HG02970 (cell line): ENCODE results near the gene ST6GAL1.
"Not testable (repeated sequence)": the region's sequence is repeated elsewhere in the genome, so short reads cannot be mapped to it uniquely, and the experiment has no call there.

Experiments
- ATAC-seq: cut with Tn5 transposase; IDR thresholded peaks from one replicate; pipeline ENCODE4 v1.9.1; 2021; ENCODE audit warnings: mild to moderate bottlenecking, moderate library complexity, moderate number of reproducible peaks; ENCODE audit not compliant: unreplicated experiment, low FRiP score

The ST6GAL1 gene

DNA sequence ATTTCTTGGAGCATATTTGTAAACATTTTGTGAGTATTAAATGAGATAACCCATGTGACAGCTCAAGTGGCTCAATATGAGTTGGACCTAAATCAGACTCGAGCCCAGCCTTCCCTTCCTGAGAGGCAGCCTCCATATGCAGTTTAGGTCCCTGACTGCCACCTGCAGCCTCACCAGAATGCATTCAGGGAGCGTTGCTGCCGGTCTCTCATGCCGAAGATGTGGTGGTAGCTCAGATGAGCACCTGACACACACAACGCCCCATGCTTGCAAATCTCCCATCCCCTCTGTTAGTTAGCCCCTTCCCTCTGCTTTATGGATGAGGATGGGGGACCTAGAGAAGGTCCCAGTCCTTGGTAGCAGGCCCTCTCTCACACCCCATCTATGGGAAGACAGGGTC lies 9.2 kb downstream of the ST6GAL1 start:
- ATAC-seq: no peak

DNA sequence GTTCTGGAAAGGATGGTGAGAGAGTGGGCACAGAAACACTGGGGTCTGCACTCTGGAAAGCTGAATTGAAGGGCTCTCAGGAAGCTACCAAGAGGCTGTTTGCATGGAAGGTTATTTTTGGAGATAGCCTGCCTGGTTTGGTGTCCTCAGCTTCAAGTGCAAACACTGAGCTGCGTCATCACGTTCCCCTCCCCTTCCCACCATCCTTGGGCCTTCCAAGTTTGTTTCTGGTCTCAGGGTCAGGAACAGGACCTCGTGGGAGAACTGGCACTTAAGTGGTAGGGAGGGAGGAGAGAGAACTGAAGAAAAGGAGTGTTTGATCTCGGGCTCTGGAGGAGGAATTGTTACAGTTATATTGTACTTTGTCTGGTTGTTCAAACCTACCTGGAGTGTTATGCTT lies 10.6 kb downstream of the ST6GAL1 start:
- ATAC-seq: no peak

DNA sequence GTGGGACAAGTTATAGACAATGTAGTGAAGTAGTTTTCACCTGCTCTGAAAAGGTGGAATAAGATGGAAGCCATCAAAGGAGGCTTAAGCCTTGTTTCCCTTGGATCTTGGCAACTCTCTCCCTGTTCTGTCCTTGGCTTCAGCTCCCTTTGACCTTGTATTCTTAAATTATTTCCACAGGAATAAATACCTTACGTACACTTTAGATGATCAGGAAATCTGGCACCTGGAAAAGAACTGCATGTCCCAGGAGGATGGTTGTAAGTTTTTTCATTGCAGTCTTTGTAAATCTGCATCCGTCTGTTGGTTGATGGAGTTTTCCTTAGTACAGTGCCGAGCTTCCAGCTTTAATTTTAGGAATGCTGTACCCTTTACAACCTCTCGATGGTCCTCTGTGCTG lies 11.8 kb downstream of the ST6GAL1 start:
- no peak for ATAC-seq

DNA sequence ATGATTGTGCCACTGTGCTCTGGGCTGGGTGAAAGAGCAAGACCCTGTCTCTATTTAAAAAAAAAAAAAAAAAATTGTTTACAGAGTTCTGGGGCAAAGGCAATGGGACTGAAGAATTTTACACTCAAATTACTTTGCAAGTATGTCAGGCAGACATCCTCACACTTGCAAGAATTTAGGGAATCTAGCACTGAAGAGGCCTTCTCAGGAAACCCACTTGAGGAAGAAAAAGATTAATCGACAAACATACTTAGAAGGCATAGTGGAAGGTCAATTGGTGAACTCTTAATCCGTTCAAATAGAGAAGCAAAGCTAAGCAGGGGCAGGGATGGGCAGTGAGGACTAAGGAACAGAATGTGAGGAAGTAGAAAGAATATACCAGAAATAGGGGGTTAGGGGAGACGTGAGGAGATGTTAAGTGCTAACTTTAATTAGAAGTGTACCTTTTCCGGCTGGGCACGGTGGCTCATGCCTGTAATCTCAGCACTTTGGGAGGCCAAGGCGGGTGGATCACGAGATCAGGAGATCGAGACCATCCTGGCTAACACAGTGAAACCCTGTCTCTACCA lies 15.0 kb downstream of the ST6GAL1 start:
- no peak for ATAC-seq

DNA sequence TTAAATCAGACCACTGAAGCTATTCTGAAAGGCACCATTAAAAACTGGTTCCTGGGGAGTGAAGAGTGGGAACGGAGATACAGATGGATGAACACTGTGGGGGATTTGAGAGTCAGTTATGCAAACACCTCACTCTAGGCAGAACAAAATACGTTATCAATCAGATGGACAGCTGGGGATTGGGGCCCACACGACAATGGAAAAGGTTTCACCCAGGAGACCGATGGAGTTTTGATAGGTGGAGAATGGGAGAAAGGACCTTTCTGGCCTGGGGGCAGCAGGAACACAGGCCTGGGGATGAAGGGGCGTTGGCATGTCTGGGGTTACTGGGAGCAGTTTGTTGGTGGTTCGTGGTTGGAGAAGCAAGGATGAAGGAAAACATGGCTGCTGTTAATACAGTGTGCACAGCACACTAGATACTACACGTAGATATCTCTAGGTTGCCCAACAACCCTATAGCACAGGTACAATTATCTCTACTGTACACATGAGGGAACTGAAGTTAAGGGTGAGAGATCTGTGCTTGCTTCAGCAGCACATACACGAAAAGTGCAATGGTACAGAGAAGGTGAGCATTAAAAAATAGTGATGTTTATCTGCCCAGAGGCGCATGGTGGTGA lies 16.5 kb downstream of the ST6GAL1 start:
- ATAC-seq: no peak

DNA sequence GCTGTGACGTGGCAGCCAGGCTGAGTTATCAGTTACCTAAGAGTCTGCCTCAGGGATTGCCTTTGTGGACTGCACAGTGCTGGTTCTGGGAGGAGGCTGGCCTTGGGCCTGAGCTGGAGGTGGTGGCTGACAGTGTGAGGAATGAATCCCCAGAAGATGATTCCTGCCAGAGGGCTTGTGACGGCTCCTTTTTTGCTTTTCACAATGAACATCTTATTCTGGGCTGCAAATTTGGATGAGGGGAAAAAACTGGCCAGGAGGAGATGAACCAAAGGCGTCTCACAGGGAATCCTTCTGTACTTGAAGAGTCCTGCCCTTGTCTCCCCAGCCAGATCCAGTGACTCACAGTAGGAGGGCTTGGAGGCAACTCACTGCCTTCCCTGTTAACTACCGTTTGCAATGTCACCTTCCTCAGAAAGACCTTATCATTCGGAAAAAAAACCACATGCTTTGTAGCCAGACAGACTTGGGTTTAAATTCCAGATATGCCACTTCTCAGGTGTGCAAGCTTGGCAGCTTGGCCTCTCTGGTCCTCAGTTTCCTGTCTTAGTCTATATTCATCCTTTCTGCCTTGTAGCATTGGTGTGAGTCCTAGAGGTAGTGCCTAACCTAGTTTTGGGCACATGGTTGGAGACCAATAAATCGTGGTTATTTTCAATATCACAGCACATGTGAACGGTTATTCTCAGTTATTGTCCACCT lies 19.1 kb downstream of the ST6GAL1 start:
- no peak for ATAC-seq

DNA sequence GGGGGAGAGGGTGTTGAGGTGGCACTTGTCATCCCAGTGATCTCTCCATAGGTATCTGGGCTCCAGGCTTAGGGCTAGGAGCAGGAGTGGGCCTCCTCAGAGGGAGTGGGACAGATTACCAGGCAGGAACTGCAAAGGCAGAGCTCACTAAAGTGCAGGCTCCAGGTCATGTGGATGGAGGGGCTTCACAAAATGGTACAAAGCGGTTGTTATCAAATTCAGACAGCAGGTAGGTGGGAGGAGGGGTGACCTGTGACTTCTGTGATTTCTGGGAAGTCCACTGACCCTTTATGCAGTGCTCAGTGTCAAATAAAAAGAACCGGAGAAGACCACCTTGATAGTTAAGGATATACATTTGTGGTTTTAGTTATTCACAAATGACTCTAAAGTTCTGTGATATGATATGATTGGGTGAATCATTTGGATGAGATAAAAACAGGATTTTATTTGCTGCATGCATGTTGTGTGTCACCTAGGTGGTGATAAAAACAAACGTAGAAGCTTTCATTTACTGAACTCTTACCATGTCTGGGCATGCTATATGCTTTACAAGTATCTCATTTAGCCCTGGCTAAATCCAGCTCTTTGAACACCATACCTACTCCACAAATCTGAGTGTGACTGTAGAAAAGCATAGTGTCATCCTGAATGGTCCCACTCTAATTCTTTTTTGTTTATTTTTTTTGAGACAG lies 20.2 kb downstream of the ST6GAL1 start:
- ATAC-seq: no peak

DNA sequence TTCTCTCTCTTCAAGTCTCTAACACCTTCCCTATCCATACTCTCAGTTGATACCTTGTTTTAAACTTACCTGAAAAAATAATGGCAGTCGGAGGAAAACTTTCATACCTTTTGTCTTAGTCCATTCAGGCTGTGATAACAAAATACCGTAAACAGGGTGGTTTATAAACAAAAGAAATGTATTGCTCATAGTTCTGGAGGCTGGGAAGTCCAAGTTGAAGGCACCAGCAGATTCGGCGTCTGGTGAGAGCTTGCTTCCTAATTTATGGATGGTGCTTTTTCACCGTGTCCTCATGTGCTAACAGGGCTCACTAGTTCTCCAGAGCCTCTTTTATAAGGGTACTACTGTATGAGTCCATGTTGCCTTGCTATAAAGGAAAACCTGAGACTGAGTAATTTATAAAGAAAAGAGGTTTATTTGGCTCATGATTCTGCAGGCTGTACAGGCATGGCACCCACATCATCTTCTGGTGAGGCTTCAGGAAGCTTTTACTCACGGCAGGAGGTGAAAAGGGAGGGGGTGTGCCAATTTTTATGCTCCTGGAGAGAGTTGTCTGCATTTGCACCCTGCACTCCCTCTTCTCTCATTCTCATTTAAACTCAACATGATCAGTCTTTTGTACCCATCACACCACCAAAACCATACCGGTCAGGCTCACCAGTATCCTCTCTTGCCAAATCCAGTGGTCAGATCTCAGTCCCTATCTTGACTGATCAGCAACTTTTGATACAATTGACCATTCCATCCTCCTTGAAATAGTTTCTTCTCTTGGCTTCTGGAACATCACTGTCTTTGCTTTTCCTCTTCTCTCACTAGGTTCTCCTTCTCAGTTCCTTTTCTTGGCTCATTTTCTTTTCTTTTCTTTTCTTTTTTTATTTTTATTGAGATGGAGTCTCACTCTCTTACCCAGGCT lies 21.6 kb downstream of the ST6GAL1 start:
- no peak for ATAC-seq

DNA sequence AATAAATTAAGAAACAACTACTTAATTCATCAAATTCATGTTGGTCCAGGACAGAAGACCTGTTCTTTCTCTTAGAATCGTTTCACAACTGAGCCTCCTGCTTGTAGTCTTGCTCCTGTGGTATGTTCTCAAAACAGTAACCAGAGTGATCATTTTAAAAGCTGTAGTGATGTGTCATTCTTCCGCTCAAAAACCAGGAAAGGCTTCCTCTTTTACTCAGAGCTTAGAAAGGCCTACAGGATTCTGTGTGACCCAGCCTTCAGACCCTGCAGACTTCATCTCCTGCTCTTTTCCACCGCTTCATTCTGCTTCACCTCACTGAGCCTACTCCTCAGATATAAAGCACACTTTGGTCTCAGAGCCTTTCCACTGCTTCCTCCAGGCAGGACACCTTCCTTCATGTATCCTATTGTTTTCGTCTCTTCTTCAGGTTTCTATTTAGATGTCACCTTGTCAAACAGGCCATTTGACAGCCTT lies 22.7 kb downstream of the ST6GAL1 start:
- no peak for ATAC-seq

DNA sequence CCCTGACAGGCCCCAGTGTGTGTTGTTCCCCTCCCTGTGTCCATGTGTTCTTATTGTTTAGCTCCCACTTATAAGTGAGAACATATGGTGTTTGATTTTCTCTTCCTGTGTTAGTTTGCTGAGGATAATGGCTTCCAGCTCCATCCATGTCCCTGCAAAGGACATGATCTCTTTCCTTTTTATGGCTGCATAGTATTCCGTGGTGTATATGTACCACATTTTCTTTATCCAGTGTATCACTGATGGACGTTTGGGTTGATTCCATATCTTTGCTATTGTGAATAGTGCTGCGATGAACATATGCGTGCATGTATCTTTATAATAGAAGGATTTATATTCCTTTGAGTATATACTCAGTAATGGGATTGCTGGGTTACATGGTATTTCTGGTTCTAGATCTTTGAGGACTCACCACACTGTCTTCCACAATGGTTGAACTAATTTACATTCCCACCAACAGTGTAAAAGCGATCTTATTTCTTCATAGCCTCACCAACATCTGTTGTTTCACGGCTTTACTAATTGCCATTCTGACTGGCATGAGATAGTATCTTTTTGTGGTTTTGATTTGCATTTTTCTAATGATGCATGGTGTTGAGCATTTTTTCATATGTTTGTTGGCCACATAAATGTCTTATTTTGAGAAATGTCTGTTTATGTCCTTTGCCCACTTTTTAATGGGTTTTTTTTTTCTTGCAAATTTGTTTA lies 23.8 kb downstream of the ST6GAL1 start:
- ATAC-seq: not testable (repeated sequence)

DNA sequence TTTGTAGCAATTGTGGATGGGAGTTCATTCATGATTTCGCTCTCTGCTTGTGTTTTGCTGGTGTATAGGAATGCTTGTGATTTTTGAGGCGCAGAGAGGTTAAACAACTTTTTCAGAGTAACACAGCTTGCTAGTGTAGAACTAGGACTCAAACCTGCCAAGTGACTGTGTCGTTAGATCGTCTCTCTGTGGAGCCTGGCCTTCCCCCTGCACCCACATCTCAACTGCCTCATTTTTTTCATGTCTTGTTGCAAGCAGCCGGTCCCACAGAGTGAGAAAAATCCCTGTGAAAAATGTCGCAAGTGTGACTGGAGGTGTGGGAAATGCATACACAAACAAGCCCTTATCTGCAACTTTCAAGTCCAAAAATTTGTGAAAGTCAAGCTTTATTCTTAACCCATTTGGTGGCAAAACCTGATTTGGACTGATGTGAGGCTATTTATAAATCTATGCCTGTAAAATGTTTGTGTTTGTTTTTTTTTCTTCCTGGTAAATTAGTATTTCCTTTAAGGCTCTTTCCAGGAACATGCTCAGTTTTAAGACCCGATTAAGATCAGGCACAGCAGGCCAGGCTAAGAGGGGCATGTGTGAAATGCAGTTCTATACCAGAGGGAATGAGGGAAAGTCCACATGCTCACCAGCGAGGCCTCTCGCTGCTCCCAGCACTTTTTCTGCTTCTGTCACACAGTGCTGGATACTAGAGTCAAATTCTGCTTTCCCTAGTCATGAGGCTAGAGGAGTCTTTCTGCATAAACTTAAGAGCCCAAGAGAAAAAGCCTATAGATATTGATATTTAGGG lies 25.8 kb downstream of the ST6GAL1 start:
- no peak for ATAC-seq

DNA sequence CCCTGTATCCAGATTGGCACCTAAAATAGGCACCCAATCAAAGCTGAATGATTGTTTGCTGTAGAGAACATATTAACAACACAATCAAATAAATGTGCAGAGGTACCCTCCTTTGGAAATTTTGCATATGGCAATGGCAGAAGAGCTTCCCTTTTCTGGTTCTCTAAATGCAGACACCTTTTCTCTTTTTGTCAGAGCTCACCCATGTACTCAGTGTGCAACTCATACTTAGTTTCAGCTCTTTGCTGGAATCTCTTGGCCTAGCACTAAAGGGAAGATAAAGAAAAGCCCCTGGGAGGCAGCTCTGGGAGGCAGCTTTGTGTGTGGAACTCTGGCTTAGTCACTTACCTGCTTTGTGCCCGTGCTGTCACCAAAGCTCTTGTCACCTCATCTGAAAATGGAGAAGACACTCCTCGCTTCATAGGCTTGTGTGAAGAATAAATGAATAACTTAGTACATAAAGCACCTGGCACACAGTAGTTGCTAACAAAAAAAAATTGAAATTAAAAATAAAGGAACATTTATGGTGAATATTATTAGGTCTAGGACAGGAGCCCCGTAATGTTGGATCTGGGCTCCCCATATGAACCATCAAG lies 28.8 kb downstream of the ST6GAL1 start:
- no peak for ATAC-seq

DNA sequence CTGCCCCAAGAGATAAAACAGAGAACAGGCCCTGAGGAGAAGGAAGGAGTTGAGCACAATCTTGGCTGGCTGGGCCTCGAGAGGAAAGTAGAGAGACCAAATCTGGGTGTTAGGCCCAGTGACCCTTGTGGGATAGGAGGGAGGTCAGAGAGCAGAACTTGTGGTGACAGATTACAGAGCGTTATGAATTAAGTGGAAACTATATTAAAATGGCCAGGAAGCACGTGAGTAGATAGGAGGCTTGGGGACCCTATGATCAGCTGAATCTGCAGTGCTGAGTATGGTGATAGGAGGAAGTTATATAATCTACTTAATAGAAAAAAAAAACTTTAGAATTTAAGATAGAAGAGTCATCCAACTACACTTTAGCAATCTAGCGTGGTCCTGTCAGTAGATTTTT lies 30.0 kb downstream of the ST6GAL1 start:
- no peak for ATAC-seq

DNA sequence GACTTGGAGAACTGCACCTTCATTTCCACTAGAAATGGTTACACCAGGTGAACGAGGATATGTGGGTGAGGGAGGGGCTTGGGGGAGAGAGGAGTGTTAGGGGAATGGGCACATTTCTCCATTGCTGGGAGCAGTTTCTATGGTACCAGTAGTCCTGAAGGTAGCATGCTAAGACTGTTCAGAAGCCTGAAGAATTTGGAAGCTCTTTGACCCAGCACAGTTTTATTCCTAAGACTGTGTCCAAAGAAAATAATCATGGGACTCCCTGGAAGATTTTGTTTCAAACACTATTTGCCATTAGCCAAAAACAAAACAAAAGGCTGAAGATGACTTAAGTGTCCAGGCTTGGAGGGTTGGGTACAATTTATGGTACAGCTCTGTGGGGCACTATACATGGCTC lies 32.1 kb downstream of the ST6GAL1 start:
- no peak for ATAC-seq

DNA sequence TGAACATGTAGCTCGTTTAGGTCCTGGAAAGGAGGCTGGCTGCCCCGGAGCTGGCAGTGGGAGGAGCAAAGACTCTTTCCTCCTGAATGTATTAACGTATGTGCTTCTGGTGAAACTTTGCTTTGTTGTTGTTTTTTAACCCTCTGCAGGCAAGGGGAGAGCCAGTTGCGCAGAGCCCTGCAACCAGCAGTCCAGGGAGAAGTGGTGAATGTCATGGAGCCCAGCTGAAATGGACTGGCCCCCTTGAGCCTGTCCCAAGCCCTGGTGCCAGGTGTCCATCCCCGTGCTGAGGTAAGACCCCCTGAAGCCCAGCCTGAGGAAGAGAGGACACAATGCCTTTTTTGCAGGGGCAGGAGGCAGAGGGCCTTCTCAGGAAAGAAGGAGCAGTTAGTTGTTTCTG lies 33.3 kb downstream of the ST6GAL1 start:
- ATAC-seq: no peak

DNA sequence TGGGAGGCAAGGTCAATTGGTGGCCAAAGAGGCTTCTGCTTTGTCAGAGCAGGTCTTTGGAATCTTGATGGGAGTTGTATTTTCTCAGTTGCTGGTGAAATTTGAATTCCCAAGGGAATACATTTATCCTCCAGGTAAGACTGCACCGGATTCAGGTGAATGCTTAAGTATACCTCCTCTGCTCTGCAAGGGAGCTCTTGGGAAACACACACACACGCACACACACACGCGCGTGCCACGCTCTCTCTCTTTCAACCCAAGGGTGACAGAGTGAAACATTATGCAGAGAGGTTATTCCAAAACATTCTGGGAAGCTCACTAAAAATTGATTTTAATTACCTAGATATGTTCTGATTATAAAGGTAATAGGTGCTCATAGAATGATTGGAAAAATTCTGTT lies 33.7 kb downstream of the ST6GAL1 start:
- no peak for ATAC-seq

DNA sequence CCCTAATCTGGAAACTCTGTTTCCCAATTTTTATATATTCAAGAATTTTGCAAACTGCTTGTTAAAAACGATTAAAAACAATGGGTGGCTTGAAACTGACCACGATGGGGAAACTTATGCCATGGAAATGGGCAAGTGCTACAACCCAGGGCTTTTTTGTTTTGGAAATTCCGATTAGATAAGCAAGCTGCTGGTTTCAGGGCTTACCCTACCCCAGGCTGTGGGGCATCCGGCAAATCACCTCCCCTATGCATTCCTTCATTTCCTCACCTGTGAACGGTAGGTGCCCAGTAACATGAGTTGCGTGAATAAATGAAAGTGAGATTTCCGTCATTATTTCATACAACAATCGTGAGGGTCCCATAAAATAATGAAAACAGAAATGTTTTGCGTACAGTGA lies 34.3 kb downstream of the ST6GAL1 start:
- ATAC-seq: no peak

DNA sequence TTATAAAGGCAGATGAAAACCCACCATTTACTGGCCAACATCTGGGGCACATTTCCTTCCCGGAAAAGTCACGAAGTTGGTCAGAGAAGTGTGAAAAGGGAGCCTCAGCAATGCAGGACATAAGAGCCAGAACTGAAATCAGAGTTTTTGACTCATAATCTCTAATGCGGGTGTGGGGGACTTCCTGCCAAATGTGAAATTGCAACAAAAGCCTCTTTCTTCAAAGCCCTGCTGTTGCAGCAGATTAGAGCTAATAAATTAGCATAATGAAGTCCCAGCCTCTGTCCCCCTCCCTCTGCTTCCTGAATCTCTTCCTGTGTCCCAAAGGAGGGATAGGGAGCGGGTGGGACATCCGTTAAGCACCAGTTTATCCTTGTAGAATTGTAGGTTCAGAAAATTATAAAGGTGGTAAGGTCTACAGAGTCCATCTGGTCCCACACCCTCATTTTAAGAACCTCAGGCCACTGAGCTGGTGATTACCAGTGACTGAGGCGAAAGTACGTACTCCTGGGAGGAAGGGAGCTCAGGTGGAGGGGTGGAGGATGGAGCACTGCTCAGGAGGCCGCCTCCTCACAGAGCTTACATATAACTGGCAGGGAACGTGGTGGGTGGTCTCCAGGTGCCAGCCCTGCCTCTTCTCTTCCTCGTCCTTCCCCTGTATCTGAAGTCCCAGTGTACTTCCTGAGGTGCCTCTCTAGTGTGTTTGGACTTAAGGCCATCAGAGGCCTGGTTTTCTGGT lies 35.0 kb downstream of the ST6GAL1 start:
- no peak for ATAC-seq
